Stimulated activated CD4-positive, alpha-beta T cell treated with anti-CD3 and anti-CD28 coated beads, Interleukin-4, amount 100 ng/mL, for 48 hours (primary cell): ENCODE results near the gene RPUSD2.
A peak's percentile ranks its signal among the peaks of the same experiment; 100 is the strongest.

Source experiments
- DNase-seq, 2 donors: peaks; one replicate each; pipeline ENCODE4 v3.0.0-alpha.2; 2020; ENCODE audit warnings: low read depth in 2 of 2

The RPUSD2 gene

GRCh38 chr15:40569129-40569953 lies at the start of gene RPUSD2:
Gene RPUSD2, plus strand, starts transcription at chr15:40569299. Its CDS starts 39 bp downstream, at chr15:40569338.
- peak; percentile 90 to 92 for DNase-seq

- DNase-seq = no peak
Observed at GRCh38 chr15:40523611-40524010, 45.5 kb upstream of the RPUSD2 start.

GRCh38 chr15:40525855-40526254 lies 43.2 kb upstream of the RPUSD2 start:
- no peak for DNase-seq

- no peak for DNase-seq
Observed at GRCh38 chr15:40528801-40529200, 40.3 kb upstream of the RPUSD2 start.

GRCh38 chr15:40533763-40534364 lies 35.2 kb upstream of the RPUSD2 start:
- no peak for DNase-seq

GRCh38 chr15:40534371-40534770 lies 34.7 kb upstream of the RPUSD2 start:
- DNase-seq = no peak

GRCh38 chr15:40536501-40536900 lies 32.6 kb upstream of the RPUSD2 start:
- no peak for DNase-seq

GRCh38 chr15:40538976-40539375 lies 30.1 kb upstream of the RPUSD2 start:
- DNase-seq = no peak

GRCh38 chr15:40543082-40543481 lies 26.0 kb upstream of the RPUSD2 start:
- DNase-seq = no peak

- no peak for DNase-seq
Observed at GRCh38 chr15:40543631-40544294, 25.3 kb upstream of the RPUSD2 start.

GRCh38 chr15:40545457-40545856 lies 23.6 kb upstream of the RPUSD2 start:
- no peak for DNase-seq

- no peak for DNase-seq
Observed at GRCh38 chr15:40548610-40549009, 20.5 kb upstream of the RPUSD2 start.

- DNase-seq = no peak
Observed at GRCh38 chr15:40549894-40550293, 19.2 kb upstream of the RPUSD2 start.

- no peak for DNase-seq
Observed at GRCh38 chr15:40550341-40551037, 18.6 kb upstream of the RPUSD2 start.

- DNase-seq = no peak
Observed at GRCh38 chr15:40554161-40554525, 15.0 kb upstream of the RPUSD2 start.

GRCh38 chr15:40555876-40556275 lies 13.2 kb upstream of the RPUSD2 start:
- DNase-seq = no peak

GRCh38 chr15:40558952-40559742 lies 10.0 kb upstream of the RPUSD2 start:
- no peak for DNase-seq

- DNase-seq = no peak
Observed at GRCh38 chr15:40562691-40563090, 6.4 kb upstream of the RPUSD2 start.

GRCh38 chr15:40563426-40563825 lies 5.7 kb upstream of the RPUSD2 start:
- DNase-seq = no peak

GRCh38 chr15:40564591-40565332 lies 4.3 kb upstream of the RPUSD2 start, which contains the start of gene CCDC32:
Gene CCDC32, minus strand, starts transcription at chr15:40565042. Its CDS starts 2,027 bp downstream, at chr15:40563015.
- DNase-seq = peak; percentile 90 to 93
